ENCODE measurements around the gene ARHGAP22.
"Not testable (repeated sequence)": the region's sequence is repeated elsewhere in the genome, so short reads cannot be mapped to it uniquely, and the experiment has no call there.

DNA sequence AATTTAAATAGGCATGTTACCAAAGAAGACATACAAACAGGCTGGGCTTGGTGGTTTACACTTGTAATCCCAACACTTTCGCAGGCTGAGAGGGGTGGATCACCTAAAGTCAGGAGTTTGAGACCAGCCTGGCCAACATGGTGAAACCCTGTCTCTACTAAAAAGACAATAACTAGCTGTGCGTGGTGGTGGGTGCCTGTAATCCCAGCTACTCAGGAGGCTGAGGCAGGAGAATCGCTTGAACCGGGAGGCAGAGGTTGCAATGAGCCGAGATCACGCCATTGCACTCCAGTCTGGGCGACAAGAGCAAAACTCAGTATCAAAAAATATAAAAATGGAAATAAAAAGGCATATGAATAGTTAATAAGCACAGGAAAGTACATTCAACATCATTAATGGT is 42.2 kb upstream of the ARHGAP22 start:
- TF ChIP-seq, protein P1, sequence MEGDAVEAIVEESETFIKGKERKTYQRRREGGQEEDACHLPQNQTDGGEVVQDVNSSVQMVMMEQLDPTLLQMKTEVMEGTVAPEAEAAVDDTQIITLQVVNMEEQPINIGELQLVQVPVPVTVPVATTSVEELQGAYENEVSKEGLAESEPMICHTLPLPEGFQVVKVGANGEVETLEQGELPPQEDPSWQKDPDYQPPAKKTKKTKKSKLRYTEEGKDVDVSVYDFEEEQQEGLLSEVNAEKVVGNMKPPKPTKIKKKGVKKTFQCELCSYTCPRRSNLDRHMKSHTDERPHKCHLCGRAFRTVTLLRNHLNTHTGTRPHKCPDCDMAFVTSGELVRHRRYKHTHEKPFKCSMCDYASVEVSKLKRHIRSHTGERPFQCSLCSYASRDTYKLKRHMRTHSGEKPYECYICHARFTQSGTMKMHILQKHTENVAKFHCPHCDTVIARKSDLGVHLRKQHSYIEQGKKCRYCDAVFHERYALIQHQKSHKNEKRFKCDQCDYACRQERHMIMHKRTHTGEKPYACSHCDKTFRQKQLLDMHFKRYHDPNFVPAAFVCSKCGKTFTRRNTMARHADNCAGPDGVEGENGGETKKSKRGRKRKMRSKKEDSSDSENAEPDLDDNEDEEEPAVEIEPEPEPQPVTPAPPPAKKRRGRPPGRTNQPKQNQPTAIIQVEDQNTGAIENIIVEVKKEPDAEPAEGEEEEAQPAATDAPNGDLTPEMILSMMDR (IDR thresholded peaks at IDR 0.05): not testable (repeated sequence)
- TF ChIP-seq POLR2A, EP300 (IDR thresholded peaks at IDR 0.05): not testable (repeated sequence)

All from upper lobe of left lung (tissue), 4 donors.